C4-2B (cell line): ENCODE results near the gene CBX7.

Source experiments
- H3K27ac ChIP-seq: fragments of 450-650 bp; 2 replicates; pipeline ENCODE4 v1.5.1; 2017
- CTCF ChIP-seq: fragments of 450-650 bp; conservative IDR thresholded peaks from 2 replicates; pipeline ENCODE4 v1.5.1; 2017; ENCODE audit warnings: mild to moderate bottlenecking
- ZFX ChIP-seq: fragments of 450-650 bp; IDR thresholded peaks from 2 replicates; pipeline ENCODE4 v1.6.1; 2017

Gene CBX7

GRCh38 chr22:39123751-39124581, 28.5 kb downstream of the CBX7 start:
- no peak overlapping the region for H3K27ac ChIP-seq
- TF ChIP-seq ZFX (no peak), CTCF (no peak)

- H3K27ac ChIP-seq, result no peak overlapping the region
- TF ChIP-seq ZFX, result no peak
- no peak for TF ChIP-seq CTCF
These were observed 29.6 kb downstream of the CBX7 start for GRCh38 chr22:39122772-39123470.

DNA sequence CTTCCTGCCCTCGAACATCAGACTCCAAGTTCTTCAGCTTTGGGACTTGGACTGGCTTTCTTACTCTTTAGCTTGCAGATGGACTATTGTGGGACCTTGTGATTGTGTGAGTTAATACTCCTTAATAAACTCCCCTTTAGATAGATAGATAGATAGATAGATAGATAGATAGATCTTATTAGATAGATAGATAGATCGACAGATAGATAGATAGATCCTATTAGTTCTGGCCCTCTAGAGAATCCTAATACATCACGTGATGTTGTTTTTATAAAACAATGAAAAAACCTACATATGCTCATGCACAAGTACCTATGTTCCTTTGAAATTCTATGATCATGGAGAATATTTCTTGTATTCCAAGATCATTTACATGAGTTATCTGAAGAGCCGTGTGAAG, 31.5 kb downstream of the CBX7 start:
- H3K27ac ChIP-seq, result no peak overlapping the region
- TF ChIP-seq CTCF (no peak), ZFX (no peak)

GRCh38 chr22:39117585-39118191, 34.8 kb downstream of the CBX7 start:
- peak; percentile 69 for TF ChIP-seq CTCF
- TF ChIP-seq ZFX, result no peak
- no peak overlapping the region for H3K27ac ChIP-seq

- no peak for TF ChIP-seq ZFX
- no peak for TF ChIP-seq CTCF
- H3K27ac ChIP-seq, result no peak overlapping the region
These were observed 36.4 kb downstream of the CBX7 start for GRCh38 chr22:39115977-39116621.

DNA sequence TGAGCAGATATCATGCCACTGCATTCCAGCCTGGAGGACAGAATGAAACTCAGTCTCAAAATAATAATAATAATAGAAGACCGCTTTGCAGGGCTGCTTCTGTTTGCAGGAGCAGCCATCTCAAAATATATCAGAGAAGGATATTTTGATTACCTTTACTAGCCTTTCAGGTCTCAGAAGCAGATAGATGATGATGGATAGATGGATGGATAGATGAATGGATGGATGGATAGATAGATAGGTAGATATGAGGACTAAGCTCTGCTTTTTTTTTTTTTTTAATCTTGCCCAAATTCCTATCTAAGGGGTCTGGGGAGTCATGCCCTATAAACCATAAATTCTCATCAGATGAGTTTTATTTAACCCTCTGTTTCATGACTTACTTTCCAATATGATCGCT, 36.9 kb downstream of the CBX7 start:
- no peak overlapping the region for H3K27ac ChIP-seq
- TF ChIP-seq CTCF (no peak), ZFX (no peak)
